GM19463 (cell line): Measurements from ENCODE around the gene CORO2B.

Experiments
- ATAC-seq: cut with Tn5 transposase; IDR thresholded peaks from one replicate; pipeline ENCODE4 v1.9.1; 2021; ENCODE audit warnings: mild to moderate bottlenecking, moderate library complexity; ENCODE audit not compliant: unreplicated experiment

CORO2B gene

GRCh38 chr15:68763063-68763462 is 184.3 kb downstream of the CORO2B start:
- ATAC-seq = no peak

GRCh38 chr15:68764090-68764489 is 185.3 kb downstream of the CORO2B start:
- ATAC-seq = no peak

- ATAC-seq = no peak
Observed at GRCh38 chr15:68765602-68766368, 187.0 kb downstream of the CORO2B start.

GRCh38 chr15:68767833-68768232 is 189.0 kb downstream of the CORO2B start:
- ATAC-seq = no peak

- no peak for ATAC-seq
Observed at GRCh38 chr15:68768321-68768720, 189.5 kb downstream of the CORO2B start.

- ATAC-seq = no peak
Observed at GRCh38 chr15:68769702-68770101, 190.9 kb downstream of the CORO2B start.

GRCh38 chr15:68770216-68770615 is 191.4 kb downstream of the CORO2B start:
- no peak for ATAC-seq

- ATAC-seq = no peak
Observed at GRCh38 chr15:68773036-68773435, 194.2 kb downstream of the CORO2B start.

GRCh38 chr15:68774120-68774519 is 195.3 kb downstream of the CORO2B start:
- ATAC-seq = no peak

GRCh38 chr15:68774521-68775235 is 195.9 kb downstream of the CORO2B start:
- ATAC-seq = no peak

- ATAC-seq = no peak
Observed at GRCh38 chr15:68775236-68775577, 196.4 kb downstream of the CORO2B start.

GRCh38 chr15:68775671-68776476 is 197.1 kb downstream of the CORO2B start:
- ATAC-seq = no peak

GRCh38 chr15:68776477-68777270 is 197.9 kb downstream of the CORO2B start:
- no peak for ATAC-seq
